HepG2 (cell line): ENCODE measurements around the gene OSCP1. TPM values are rescaled to one million over a fixed set of nuclear protein-coding genes. Genes with fewer than 3 reads are reported as not detected.

Experiments used
- ATAC-seq: fragments of 200-7000 bp; cut with Tn5 transposase; 3 replicates; pipeline ENCODE4 v1.9.1; 2020; ENCODE audit warnings: mild to moderate bottlenecking, moderate library complexity
- BruUV-seq: library from RNA; stranded (reverse); fragments of 400-500 nt; replicated peaks from 2 replicates; lab custom pipeline; 2021; lab: Mats Ljungman, UMichigan
- CTCF ChIA-PET: fragments of 300-600 bp; formaldehyde crosslinking; extraction: SDS; loops from one replicate; lab custom pipeline; 2021; ENCODE audit warnings: low total read pairs, inconsistent platforms, low intra/inter-chr PET ratio; lab: Yijun Ruan, JAX
- POLR2A ChIA-PET: fragments of 350-600 bp; sonication (Branson Sonifier 250); formaldehyde crosslinking; loops from one replicate; lab custom pipeline; 2020; ENCODE audit warnings: antibody characterized with exemption, inconsistent platforms; lab: Yijun Ruan, JAX
- DNase-seq: peaks from one replicate; pipeline ENCODE4 v3.0.0-alpha.2; 2015; ENCODE audit warnings: low spot score
- FAIRE-seq: peaks from 3 replicates; lab custom pipeline; 2011; peaks lifted over from hg19 to GRCh38; lab: Jason Lieb, UNC
- H2AFZ ChIP-seq: one replicate; pipeline ENCODE4 v1.6.1; 2011; ENCODE audit warnings: low read length, inconsistent platforms
- H3K27ac ChIP-seq: fragments of 300-600 bp; 3 replicates; pipeline ENCODE4 v1.8.0; 2011; ENCODE audit warnings: mixed run types, mild to moderate bottlenecking, mixed read lengths, low read length, inconsistent platforms; ENCODE audit not compliant: insufficient read depth; ENCODE audit errors: extremely low read length
- H3K27me3 ChIP-seq, 2 experiments: fragments of 200-600 bp in 1 of 2; 2 replicates in 1 of 2; 3 replicates in 1 of 2; pipeline versions ENCODE4 v1.6.0 to v1.8.0; 2011; ENCODE audit warnings: low read length in 2 of 2, mild to moderate bottlenecking in 2 of 2, moderate library complexity in 2 of 2, inconsistent platforms in 1 of 2; ENCODE audit not compliant: insufficient read depth in 2 of 2, control insufficient read depth in 1 of 2
- H3K36me3 ChIP-seq, 2 experiments: fragments of 200-600 bp in 1 of 2; replicated peaks in 1 of 2; 2 replicates in 1 of 2; 3 replicates in 1 of 2; pipeline versions ENCODE4 v1.5.1 to v1.8.0; 2011; ENCODE audit warnings: low read length in 2 of 2, inconsistent platforms in 1 of 2; ENCODE audit not compliant: insufficient read depth in 2 of 2, control insufficient read depth in 1 of 2
- H3K4me1 ChIP-seq: 2 replicates; pipeline ENCODE4 v1.5.1; 2012; ENCODE audit warnings: low read length, inconsistent platforms; ENCODE audit not compliant: insufficient read depth
- H3K4me2 ChIP-seq: 2 replicates; pipeline ENCODE4 v1.6.0; 2011; ENCODE audit warnings: low read depth, low read length, inconsistent platforms
- H3K4me3 ChIP-seq, 3 experiments: fragments of 200-600 bp in 1 of 3; sonication (generic), shearing (Covaris generic) in 1 of 3; replicated peaks in 1 of 3; 2 replicates each; pipeline ENCODE4 v1.5.1; 2011 to 2016; ENCODE audit warnings: low read length in 3 of 3, inconsistent platforms in 2 of 3, low read depth in 2 of 3, mild to moderate bottlenecking in 2 of 3, control low read depth in 1 of 3, mixed read lengths in 1 of 3; ENCODE audit not compliant: insufficient read depth in 1 of 3
- H3K79me2 ChIP-seq: one replicate; pipeline ENCODE4 v1.6.1; 2011; ENCODE audit warnings: low read length, inconsistent platforms; ENCODE audit not compliant: insufficient read depth
- H3K9ac ChIP-seq: 2 replicates; pipeline ENCODE4 v1.6.0; 2011; ENCODE audit warnings: mild to moderate bottlenecking, low read depth, low read length, inconsistent platforms; ENCODE audit not compliant: insufficient read depth
- H3K9me3 ChIP-seq: 2 replicates; pipeline ENCODE4 v1.5.1; 2012; ENCODE audit warnings: mild to moderate bottlenecking, low read length
- H4K20me1 ChIP-seq: 2 replicates; pipeline ENCODE4 v1.6.0; 2011; ENCODE audit warnings: inconsistent platforms, mild to moderate bottlenecking, low read length, moderate library complexity; ENCODE audit not compliant: insufficient read depth
- TBX3 ChIP-seq: fragments of 450-650 bp; IDR thresholded peaks from 2 replicates; pipeline ENCODE4 v1.6.1; 2017; ENCODE audit warnings: antibody characterized with exemption, mild to moderate bottlenecking, inconsistent platforms, borderline replicate concordance
- ZNF138 ChIP-seq: sonication (generic); formaldehyde crosslinking; IDR thresholded peaks from 2 replicates; pipeline ENCODE4 v1.5.0; 2020; ENCODE audit warnings: mild to moderate bottlenecking, low read depth, missing genetic modification reagents
- ZNF770 ChIP-seq: sonication (generic); formaldehyde crosslinking; IDR thresholded peaks from 2 replicates; pipeline ENCODE4 v1.5.0; 2020; ENCODE audit warnings: mild to moderate bottlenecking, missing genetic modification reagents
- WGBS: methylation state at CpG from one replicate; pipeline ENCODE4 v1.1.6; 2017; ENCODE audit warnings: low lambda C conversion rate; 5-methylcytosine and 5-hydroxymethylcytosine counted together
- in situ Hi-C: cut with HindIII; loops from 2 replicates; pipeline ENCODE4 v1.10.0; 2017; ENCODE audit warnings: low pct_unique_long_range_greater_than_20kb; ENCODE audit not compliant: extremely low pct_ligation_motif_present
- intact Hi-C: fragments of 100-400 bp; cut with micrococcal nuclease; formaldehyde crosslinking; loops from one replicate; pipeline ENCODE4 v1.10.0; 2022; ENCODE audit not compliant: unreplicated experiment
- polyA plus RNA-seq, 8 experiments: library from polyadenylated mRNA; depleted of rRNA in 3 of 8; stranded (reverse) in 7 of 8; unstranded in 1 of 8; fragments of >200 nt; fragmentation: Illumina TruSeq in 4 of 8; extraction: Trizol in 4 of 8; gene quantifications; 2 replicates each; pipeline versions ENCODE4 v1.2.1 to v1.2.3, GENCODE V29; 2011 to 2016; ENCODE audit warnings: low read depth in 4 of 8, missing spikeins in 1 of 8, mixed read lengths in 1 of 8; ENCODE audit not compliant: insufficient read depth in 1 of 8
- total RNA-seq, 5 experiments: library from RNA; depleted of rRNA; stranded (reverse); fragments of >200 nt; fragmentation: Illumina TruSeq; extraction: Trizol; gene quantifications; 2 replicates each; pipeline ENCODE4 v1.2.3, GENCODE V29; 2016; ENCODE audit warnings: low read depth in 1 of 5

The OSCP1 gene
- total and polyA plus RNA-seq, 2 of the 13 experiments (the other 11 are each of a cell fraction or from before 2014, with no cell fraction given) = 0.60 to 0.84 TPM

GRCh38 chr1:36400514-36400824, 49.8 kb downstream of the OSCP1 start (continued):
- no peak for TF ChIP-seq ZNF138 (CRISPR knock-in tag)

GRCh38 chr1:36398370-36398977, 51.8 kb downstream of the OSCP1 start:
- peak overlapping the region; percentile 80 for H3K27ac ChIP-seq
- H3K9me3 ChIP-seq = no peaks in the 10 kb centered on the region
- H3K4me1 ChIP-seq = peaks cover 41% of the 10 kb centered on the region
- H3K79me2 ChIP-seq = peaks cover 15% of the 10 kb centered on the region
- BruUV-seq = no TSS peak
- ChIA-PET POLR2A (interaction anchor here (1.0 to 8.5 kb wide), 3 partner anchors 10 to 19 kb away, joined by 3 to 391 read pairs (median 32); partner anchors contain the start of gene STK40), CTCF (no interaction called here)
- H3K9ac ChIP-seq = peak overlapping the region; percentile 94; the same call in 1 of the 2 replicates
- H3K4me3 ChIP-seq = peak overlapping the region in 2 of 3 experiments; percentile 87 to 92; a peak in 3 of 6 replicates
- 0 out of 2 replicates have a peak, but pooled peaks have one; percentile 31 for TF ChIP-seq ZNF770 (CRISPR knock-in tag)
- no peak for TF ChIP-seq TBX3
- intact Hi-C loops = no loop called here
- FAIRE-seq = no peak
- ATAC-seq = no peak
- H3K36me3 ChIP-seq = peaks cover 3 to 8% of the 10 kb centered on the region in 2 experiments; a peak in 4 of 5 replicates
- peak overlapping the region; percentile 81 for H3K4me2 ChIP-seq
- WGBS = 65% methylated on average over 7 of the region's 7 CpGs
- H2AFZ ChIP-seq = no peak overlapping the region
- no peaks in the 10 kb centered on the region for H4K20me1 ChIP-seq
- in situ Hi-C loops = no loop called here
- no peaks in the 10 kb centered on the region; a peak in 1 of 5 replicates for H3K27me3 ChIP-seq
- no peak for DNase-seq
